ENCODE measurements around the gene GALNT6. TPM values are rescaled to one million over a fixed set of nuclear protein-coding genes. Genes with fewer than 3 reads are reported as not detected.

GALNT6 gene
- total RNA-seq, 1 donor from 2014 or later, result 0.77 TPM

GRCh38 chr12:51407604-51408003 lies 16.4 kb upstream of the GALNT6 start:
- no peak for DNase-seq
- no peak for ATAC-seq
- intact Hi-C loops (cut with micrococcal nuclease), result no loop called here

- no peak for DNase-seq
- intact Hi-C loops (cut with micrococcal nuclease), result no loop called here
- ATAC-seq, result no peak
These were observed 15.7 kb upstream of the GALNT6 start for GRCh38 chr12:51406859-51407258.

- intact Hi-C loops (cut with micrococcal nuclease), result no loop called here
- ATAC-seq (no peak), DNase-seq (no peak)
These were observed 15.1 kb upstream of the GALNT6 start for GRCh38 chr12:51406290-51406689.

- intact Hi-C loops (cut with micrococcal nuclease), result no loop called here
- ATAC-seq, result no peak
- DNase-seq, result no peak
These were observed 14.6 kb upstream of the GALNT6 start for GRCh38 chr12:51405801-51406207.

- no peak for ATAC-seq
- intact Hi-C loops (cut with micrococcal nuclease), result no loop called here
- DNase-seq, result no peak
These were observed 13.4 kb upstream of the GALNT6 start for GRCh38 chr12:51404627-51405026.

GRCh38 chr12:51403681-51404136 lies 12.5 kb upstream of the GALNT6 start:
- ATAC-seq (peak; percentile 39), DNase-seq (no peak)
- intact Hi-C loops (cut with micrococcal nuclease), result no loop called here

- intact Hi-C loops (cut with micrococcal nuclease), result no loop called here
- DNase-seq, result no peak
- ATAC-seq, result no peak
These were observed 12.0 kb upstream of the GALNT6 start for GRCh38 chr12:51403159-51403558.

- ATAC-seq, result no peak
These were observed 10.7 kb upstream of the GALNT6 start for GRCh38 chr12:51401900-51402299.

GRCh38 chr12:51401486-51401885 lies 10.3 kb upstream of the GALNT6 start:
- intact Hi-C loops (cut with micrococcal nuclease), result no loop called here
- no peak for ATAC-seq
- no peak for DNase-seq

More at GRCh38 chr12:51401900-51402299, 10.7 kb upstream of the GALNT6 start:
- no peak for DNase-seq
- intact Hi-C loops (cut with micrococcal nuclease), result no loop called here

- DNase-seq (no peak), ATAC-seq (no peak)
- intact Hi-C loops (cut with micrococcal nuclease), result no loop called here
These were observed 9.8 kb upstream of the GALNT6 start for GRCh38 chr12:51401020-51401419.

GRCh38 chr12:51399891-51400290 lies 8.7 kb upstream of the GALNT6 start:
- DNase-seq (no peak), ATAC-seq (no peak)
- intact Hi-C loops (cut with micrococcal nuclease), result no loop called here

- DNase-seq (no peak), ATAC-seq (no peak)
- intact Hi-C loops (cut with micrococcal nuclease), result no loop called here
These were observed 6.5 kb upstream of the GALNT6 start for GRCh38 chr12:51397670-51398069.

GRCh38 chr12:51395283-51396230 lies 4.4 kb upstream of the GALNT6 start:
- ATAC-seq (no peak), DNase-seq (no peak)
- intact Hi-C loops (cut with micrococcal nuclease), result no loop called here

GRCh38 chr12:51393676-51394545 lies 2.7 kb upstream of the GALNT6 start:
- ATAC-seq, result peak; percentile 52
- DNase-seq, result no peak
- intact Hi-C loops (cut with micrococcal nuclease), result no loop called here

GRCh38 chr12:51392556-51393237 lies 1.5 kb upstream of the GALNT6 start:
- no peak for DNase-seq
- intact Hi-C loops (cut with micrococcal nuclease), result no loop called here
- ATAC-seq, result peak; percentile 24

GRCh38 chr12:51390891-51391282 lies 319 bp downstream of the GALNT6 start:
- peak; percentile 20 for ATAC-seq
- intact Hi-C loops (cut with micrococcal nuclease), result no loop called here
- no peak for DNase-seq

GRCh38 chr12:51390457-51390856 lies 749 bp downstream of the GALNT6 start:
- ATAC-seq (no peak), DNase-seq (no peak)
- intact Hi-C loops (cut with micrococcal nuclease), result no loop called here

- intact Hi-C loops (cut with micrococcal nuclease), result no loop called here
- DNase-seq, result no peak
- no peak for ATAC-seq
These were observed 1.8 kb downstream of the GALNT6 start for GRCh38 chr12:51389302-51389999.

GRCh38 chr12:51388846-51389245 lies 2.4 kb downstream of the GALNT6 start:
- ATAC-seq (no peak), DNase-seq (no peak)
- intact Hi-C loops (cut with micrococcal nuclease), result no loop called here

All from left ventricle myocardium superior (tissue), 1 donor.